ENCODE measurements around the gene PCDHGA5. TPM values are rescaled to one million over a fixed set of nuclear protein-coding genes. Genes with fewer than 3 reads are reported as not detected.
"Not testable (repeated sequence)": the region's sequence is repeated elsewhere in the genome, so short reads cannot be mapped to it uniquely, and the experiment has no call there.

Gene PCDHGA5
- total RNA-seq, 5 donors from 2014 or later (not counting 1 experiment from before 2014, with no cell fraction given) = 0.06 to 0.43 (median 0.41) TPM; not detected in 2

DNA sequence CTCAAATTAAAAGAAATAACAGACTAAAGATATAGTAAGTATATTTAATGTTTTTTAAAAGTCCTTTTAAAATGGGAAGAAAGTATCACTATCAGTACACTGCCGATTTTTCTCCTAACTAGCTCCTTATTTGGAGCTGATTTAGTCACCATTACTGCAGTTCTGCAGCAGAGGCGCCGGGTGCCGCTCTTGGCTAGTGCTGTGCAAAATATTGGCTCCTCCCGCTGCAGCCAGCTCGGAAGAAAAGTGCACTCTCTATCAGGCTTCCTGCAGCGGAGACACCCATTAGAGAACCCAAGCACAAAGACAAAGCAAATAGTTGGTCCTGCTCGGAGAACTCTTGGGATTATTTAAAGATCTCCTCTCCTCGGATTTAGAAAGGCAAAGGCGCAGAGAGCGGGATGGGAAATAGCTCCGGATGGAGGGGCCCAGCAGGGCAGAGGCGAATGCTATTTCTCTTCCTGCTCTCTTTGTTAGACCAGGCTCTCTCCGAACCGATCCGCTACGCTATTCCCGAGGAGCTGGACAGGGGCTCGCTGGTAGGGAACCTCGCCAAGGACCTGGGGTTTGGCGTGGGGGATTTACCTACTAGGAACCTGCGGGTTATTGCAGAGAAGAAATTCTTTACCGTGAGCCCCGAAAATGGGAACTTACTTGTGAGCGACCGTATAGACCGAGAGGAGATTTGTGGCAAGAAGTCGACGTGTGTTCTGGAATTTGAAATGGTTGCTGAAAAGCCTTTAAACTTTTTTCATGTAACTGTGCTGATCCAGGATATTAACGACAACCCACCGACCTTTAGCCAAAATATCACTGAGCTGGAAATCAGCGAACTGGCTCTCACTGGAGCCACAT, 6.3 kb downstream of the PCDHGA5 start, which contains the start of gene PCDHGB3:
PCDHGB3 (plus strand) TSS at position 249 of the 855 bp plus-strand sequence; CDS start at position 402, 153 bp downstream.
- H3K27ac Mint-ChIP-seq = no peak within 1 kb of the TSS
- peaks cover 11% of the 10 kb centered on the region for H3K9me3 ChIP-seq
- H3K36me3 Mint-ChIP-seq = peaks cover 8% of the 10 kb centered on the region
- H3K4me1 ChIP-seq (ENCODE audit: control insufficient read depth in 1 of 2, extremely low read depth in 1 of 2, insufficient read depth in 2 of 2, low read length in 2 of 2) = peaks cover 0 to 7% of the 10 kb centered on the region in 2 experiments
- WGBS (ENCODE audit: insufficient coverage) = 23% methylated on average over 27 of the region's 32 CpGs
- ChIA-PET POLR2A (interaction anchor here in 1 of 2 donors (0.7 to 1.0 kb wide), 2 partner anchors 10 to 16 kb away, joined by 3 read pairs; partner anchors contain the start of gene PCDHGA4), CTCF (interaction anchor here (0.7 to 2.5 kb wide), 16 partner anchors 11 to 1253 kb away, joined by 3 to 19 read pairs (median 4); partner anchors contain the start of genes PCDHGA1 (in 2 of the 2), PCDHGA10 (in 1 of the 2) and TAF7 (in 1 of the 2))
- H3K9me3 Mint-ChIP-seq = peaks cover 5 to 24% (median 22%) of the 10 kb centered on the region in 3 donors
- H3K4me3 Mint-ChIP-seq = peak within 1 kb of the TSS; percentile 66 to 80 (median 77)
- DNase-seq (peak in 19 of 35 experiments; percentile 6 to 51 (median 25)), ATAC-seq (replicated peaks in 1 of 4) (peak in 3 of 4 experiments; percentile 52 to 85 (median 82))
- peaks cover 7 to 9% (median 8%) of the 10 kb centered on the region in 3 donors for H3K4me1 Mint-ChIP-seq
- peaks cover 32 to 61% of the 10 kb centered on the region in 2 experiments for H3K27me3 ChIP-seq (replicated peaks in 1 of 2; ENCODE audit: control insufficient read depth in 2 of 2, extremely low read depth in 1 of 2, insufficient read depth in 2 of 2, low read length in 1 of 2)
- H3K27me3 Mint-ChIP-seq = peaks cover 56 to 84% of the 10 kb centered on the region in 2 donors
- H3K4me3 ChIP-seq (ENCODE audit: control insufficient read depth in 1 of 2, extremely low read depth in 1 of 2, low read length in 1 of 2) = peak within 1 kb of the TSS; percentile 12 to 58
- H3K27ac ChIP-seq (ENCODE audit: low read length) = no peak within 1 kb of the TSS
- H3K36me3 ChIP-seq (ENCODE audit: control insufficient read depth in 2 of 2, extremely low read depth in 1 of 2, insufficient read depth in 1 of 2, low read length in 1 of 2) = peaks cover 0 to 4% of the 10 kb centered on the region in 2 donors

GRCh38 chr5:141371572-141372475, 7.9 kb downstream of the PCDHGA5 start:
- Mint-ChIP-seq H3K27me3 (peaks cover 51 to 80% of the 10 kb centered on the region in 2 donors), H3K9me3 (peaks cover 5 to 25% (median 20%) of the 10 kb centered on the region in 3 donors), H3K4me3 (no peak overlapping the region), H3K27ac (no peak overlapping the region), H3K4me1 (peaks cover 7 to 9% (median 8%) of the 10 kb centered on the region in 3 donors), H3K36me3 (peaks cover 6% of the 10 kb centered on the region)
- peaks cover 22 to 61% of the 10 kb centered on the region in 2 experiments for H3K27me3 ChIP-seq (replicated peaks in 1 of 2; ENCODE audit: control insufficient read depth in 2 of 2, extremely low read depth in 1 of 2, insufficient read depth in 2 of 2, low read length in 1 of 2)
- DNase-seq (no peak), ATAC-seq (replicated peaks in 1 of 4) (no peak)
- peaks cover 9% of the 10 kb centered on the region for H3K9me3 ChIP-seq
- WGBS (ENCODE audit: insufficient coverage) = 49% methylated on average over 69 of the region's 69 CpGs
- POLR2A ChIA-PET = no interaction called here
- H3K4me1 ChIP-seq (ENCODE audit: control insufficient read depth in 1 of 2, extremely low read depth in 1 of 2, insufficient read depth in 2 of 2, low read length in 2 of 2) = peaks cover 0 to 7% of the 10 kb centered on the region in 2 experiments
- no peak overlapping the region for H3K27ac ChIP-seq (ENCODE audit: low read length)
- CTCF ChIA-PET = interaction anchor here (2.1 to 2.5 kb wide), 4 partner anchors 152 to 196 kb away, joined by 7 to 19 read pairs (median 11); no protein-coding TSS in a partner anchor
- H3K4me3 ChIP-seq (ENCODE audit: control insufficient read depth in 1 of 2, extremely low read depth in 1 of 2, low read length in 1 of 2) = peak overlapping the region in 1 of 2 donors; percentile 27
- H3K36me3 ChIP-seq (ENCODE audit: control insufficient read depth in 2 of 2, extremely low read depth in 1 of 2, insufficient read depth in 1 of 2, low read length in 1 of 2) = peaks cover 0 to 4% of the 10 kb centered on the region in 2 donors

DNA sequence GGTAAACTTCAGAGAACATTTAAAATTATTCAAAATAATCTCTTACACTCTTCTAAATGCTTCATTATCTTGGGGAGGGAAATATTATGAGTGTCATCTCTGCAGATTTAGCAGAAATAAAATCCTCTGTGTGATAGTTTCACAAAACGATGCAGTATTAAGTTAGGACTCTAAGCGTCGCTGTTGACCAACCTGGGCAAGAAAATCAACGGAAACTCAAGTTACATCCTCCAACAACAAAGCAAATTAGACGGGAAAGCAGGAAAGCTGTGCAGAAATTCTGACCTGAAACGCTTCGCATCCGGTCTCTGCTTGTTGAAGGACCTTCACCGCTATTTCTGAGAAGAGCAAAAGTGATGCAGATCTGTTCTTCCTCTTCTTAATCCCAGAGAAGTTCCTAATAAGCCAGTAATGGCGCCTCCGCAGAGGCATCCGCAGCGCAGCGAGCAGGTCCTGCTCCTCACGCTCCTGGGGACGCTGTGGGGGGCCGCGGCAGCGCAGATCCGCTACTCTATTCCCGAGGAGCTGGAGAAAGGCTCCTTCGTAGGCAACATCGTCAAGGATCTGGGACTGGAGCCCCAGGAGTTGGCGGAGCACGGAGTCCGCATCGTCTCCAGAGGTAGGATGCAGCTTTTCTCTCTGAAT, 9.8 kb downstream of the PCDHGA5 start, which contains the start of gene PCDHGA6:
PCDHGA6 (plus strand) TSS at position 219 of the 645 bp plus-strand sequence; CDS start at position 412, 193 bp downstream.
- peaks cover 7% of the 10 kb centered on the region for H3K36me3 Mint-ChIP-seq
- CTCF ChIA-PET = interaction anchor here in 1 of 2 donors (0.8 kb wide), 1 partner anchor 56 kb away, joined by 3 read pairs; no protein-coding TSS in a partner anchor
- peak within 1 kb of the TSS in 1 of 2 donors; percentile 55 for H3K4me3 ChIP-seq (ENCODE audit: control insufficient read depth in 1 of 2, extremely low read depth in 1 of 2, low read length in 1 of 2)
- POLR2A ChIA-PET = no interaction called here
- H3K9me3 Mint-ChIP-seq = peaks cover 5 to 27% (median 23%) of the 10 kb centered on the region in 3 donors
- peaks cover 11% of the 10 kb centered on the region for H3K9me3 ChIP-seq
- peaks cover 0 to 7% of the 10 kb centered on the region in 2 experiments for H3K4me1 ChIP-seq (ENCODE audit: control insufficient read depth in 1 of 2, extremely low read depth in 1 of 2, insufficient read depth in 2 of 2, low read length in 2 of 2)
- peaks cover 19 to 65% of the 10 kb centered on the region in 2 experiments for H3K27me3 ChIP-seq (replicated peaks in 1 of 2; ENCODE audit: control insufficient read depth in 2 of 2, extremely low read depth in 1 of 2, insufficient read depth in 2 of 2, low read length in 1 of 2)
- no peak within 1 kb of the TSS for H3K27ac ChIP-seq (ENCODE audit: low read length)
- H3K27ac Mint-ChIP-seq = no peak within 1 kb of the TSS
- peaks cover 47 to 67% of the 10 kb centered on the region in 2 donors for H3K27me3 Mint-ChIP-seq
- H3K36me3 ChIP-seq (ENCODE audit: control insufficient read depth in 2 of 2, extremely low read depth in 1 of 2, insufficient read depth in 1 of 2, low read length in 1 of 2) = peaks cover 0 to 4% of the 10 kb centered on the region in 2 donors
- WGBS (ENCODE audit: insufficient coverage) = 50% methylated on average over 24 of the region's 27 CpGs
- DNase-seq (peak in 1 of 35 experiments; percentile 20), ATAC-seq (replicated peaks in 1 of 4) (no peak)
- H3K4me1 Mint-ChIP-seq = peaks cover 7 to 9% (median 8%) of the 10 kb centered on the region in 3 donors
- peak within 1 kb of the TSS; percentile 25 to 42 (median 32) for H3K4me3 Mint-ChIP-seq

- Mint-ChIP-seq H3K9me3 (peaks cover 5 to 29% (median 29%) of the 10 kb centered on the region in 3 donors), H3K4me1 (peaks cover 7 to 8% (median 8%) of the 10 kb centered on the region in 3 donors), H3K4me3 (no peak overlapping the region), H3K27me3 (peaks cover 50 to 67% of the 10 kb centered on the region in 2 donors), H3K36me3 (peaks cover 9% of the 10 kb centered on the region), H3K27ac (no peak overlapping the region)
- WGBS (ENCODE audit: insufficient coverage) = 61% methylated on average over 14 of the region's 14 CpGs
- ATAC-seq (replicated peaks in 1 of 4) = no peak
- no peak overlapping the region for H3K27ac ChIP-seq (ENCODE audit: low read length)
- H3K4me1 ChIP-seq (ENCODE audit: control insufficient read depth in 1 of 2, extremely low read depth in 1 of 2, insufficient read depth in 2 of 2, low read length in 2 of 2) = peaks cover 0 to 7% of the 10 kb centered on the region in 2 experiments
- ChIA-PET POLR2A (no interaction called here), CTCF (interaction anchor here in 1 of 2 donors (0.8 to 1.0 kb wide), 2 partner anchors 46 to 57 kb away, joined by 3 read pairs; no protein-coding TSS in a partner anchor)
- peaks cover 16 to 62% of the 10 kb centered on the region in 2 experiments for H3K27me3 ChIP-seq (replicated peaks in 1 of 2; ENCODE audit: control insufficient read depth in 2 of 2, extremely low read depth in 1 of 2, insufficient read depth in 2 of 2, low read length in 1 of 2)
- DNase-seq = no peak
- H3K4me3 ChIP-seq (ENCODE audit: control insufficient read depth in 1 of 2, extremely low read depth in 1 of 2, low read length in 1 of 2) = peak overlapping the region in 1 of 2 donors; percentile 55
- peaks cover 0 to 4% of the 10 kb centered on the region in 2 donors for H3K36me3 ChIP-seq (ENCODE audit: control insufficient read depth in 2 of 2, extremely low read depth in 1 of 2, insufficient read depth in 1 of 2, low read length in 1 of 2)
- H3K9me3 ChIP-seq = peaks cover 11% of the 10 kb centered on the region
Observed at GRCh38 chr5:141374627-141375026, 10.7 kb downstream of the PCDHGA5 start.

GRCh38 chr5:141375444-141376155, 11.6 kb downstream of the PCDHGA5 start:
- H3K27ac Mint-ChIP-seq; ATAC-seq (replicated peaks in 1 of 4); H3K27ac ChIP-seq (ENCODE audit: low read length); CTCF ChIA-PET; H3K4me1 Mint-ChIP-seq; H3K36me3 Mint-ChIP-seq; H3K4me1 ChIP-seq (ENCODE audit: control insufficient read depth in 1 of 2, extremely low read depth in 1 of 2, insufficient read depth in 2 of 2, low read length in 2 of 2); DNase-seq; H3K4me3 Mint-ChIP-seq; POLR2A ChIA-PET; H3K36me3 ChIP-seq (ENCODE audit: control insufficient read depth in 2 of 2, extremely low read depth in 1 of 2, insufficient read depth in 1 of 2, low read length in 1 of 2); H3K4me3 ChIP-seq (ENCODE audit: control insufficient read depth in 1 of 2, extremely low read depth in 1 of 2, low read length in 1 of 2): not testable (repeated sequence)
- 57% methylated on average over 29 of the region's 48 CpGs for WGBS (ENCODE audit: insufficient coverage)
- H3K9me3 ChIP-seq = peaks cover 11% of the 10 kb centered on the region
- peaks cover 49 to 67% of the 10 kb centered on the region in 2 donors for H3K27me3 Mint-ChIP-seq
- peaks cover 17 to 59% of the 10 kb centered on the region in 2 experiments for H3K27me3 ChIP-seq (replicated peaks in 1 of 2; ENCODE audit: control insufficient read depth in 2 of 2, extremely low read depth in 1 of 2, insufficient read depth in 2 of 2, low read length in 1 of 2)
- peaks cover 5 to 29% (median 29%) of the 10 kb centered on the region in 3 donors for H3K9me3 Mint-ChIP-seq
